ENCODE measurements around the gene CASTOR2. TPM values are rescaled to one million over a fixed set of nuclear protein-coding genes. Genes with fewer than 3 reads are reported as not detected.
A peak's percentile ranks its signal among the peaks of the same experiment; 100 is the strongest.
"Not testable (repeated sequence)": the region's sequence is repeated elsewhere in the genome, so short reads cannot be mapped to it uniquely, and the experiment has no call there.

CASTOR2 gene
- total RNA-seq, 1 experiment from 2014 or later = 5.1 TPM

- H3K4me1 Mint-ChIP-seq (ENCODE audit: low read depth, unreplicated experiment); CTCF ChIA-PET; intact Hi-C loops (cut with micrococcal nuclease; ENCODE audit: unreplicated experiment); H3K27me3 Mint-ChIP-seq (ENCODE audit: unreplicated experiment); H3K27ac Mint-ChIP-seq (ENCODE audit: unreplicated experiment); H3K4me3 Mint-ChIP-seq (ENCODE audit: low read depth, unreplicated experiment); H3K36me3 Mint-ChIP-seq (ENCODE audit: insufficient read depth, unreplicated experiment); DNase-seq; H3K9me3 Mint-ChIP-seq (ENCODE audit: low read depth, unreplicated experiment); BruUV-seq (replicated peaks): not testable (repeated sequence)
These were observed 10.7 kb upstream of the CASTOR2 start for GRCh38 chr7:74953774-74954173.

GRCh38 chr7:74958328-74958727 is 6.2 kb upstream of the CASTOR2 start:
- H3K27me3 Mint-ChIP-seq (ENCODE audit: unreplicated experiment); CTCF ChIA-PET; H3K27ac Mint-ChIP-seq (ENCODE audit: unreplicated experiment); H3K9me3 Mint-ChIP-seq (ENCODE audit: low read depth, unreplicated experiment); BruUV-seq (replicated peaks); DNase-seq; H3K4me1 Mint-ChIP-seq (ENCODE audit: low read depth, unreplicated experiment); H3K36me3 Mint-ChIP-seq (ENCODE audit: insufficient read depth, unreplicated experiment); intact Hi-C loops (cut with micrococcal nuclease; ENCODE audit: unreplicated experiment); H3K4me3 Mint-ChIP-seq (ENCODE audit: low read depth, unreplicated experiment): not testable (repeated sequence)

- H3K4me3 Mint-ChIP-seq (ENCODE audit: low read depth, unreplicated experiment) = peak overlapping the region; percentile 53
- not testable (repeated sequence) for H3K9me3 Mint-ChIP-seq (ENCODE audit: low read depth, unreplicated experiment)
These were observed 598 bp upstream of the CASTOR2 start for GRCh38 chr7:74963704-74964510.

GRCh38 chr7:74966208-74966854 is 1.8 kb downstream of the CASTOR2 start:
- H3K27ac Mint-ChIP-seq (ENCODE audit: unreplicated experiment); H3K4me3 Mint-ChIP-seq (ENCODE audit: low read depth, unreplicated experiment); H3K9me3 Mint-ChIP-seq (ENCODE audit: low read depth, unreplicated experiment); H3K36me3 Mint-ChIP-seq (ENCODE audit: insufficient read depth, unreplicated experiment); BruUV-seq (replicated peaks); H3K27me3 Mint-ChIP-seq (ENCODE audit: unreplicated experiment); CTCF ChIA-PET; intact Hi-C loops (cut with micrococcal nuclease; ENCODE audit: unreplicated experiment); H3K4me1 Mint-ChIP-seq (ENCODE audit: low read depth, unreplicated experiment); DNase-seq: not testable (repeated sequence)

More at GRCh38 chr7:74963704-74964510, 598 bp upstream of the CASTOR2 start:
- H3K27ac Mint-ChIP-seq (ENCODE audit: unreplicated experiment); BruUV-seq (replicated peaks); H3K36me3 Mint-ChIP-seq (ENCODE audit: insufficient read depth, unreplicated experiment); intact Hi-C loops (cut with micrococcal nuclease; ENCODE audit: unreplicated experiment); DNase-seq; H3K4me1 Mint-ChIP-seq (ENCODE audit: low read depth, unreplicated experiment); H3K27me3 Mint-ChIP-seq (ENCODE audit: unreplicated experiment); CTCF ChIA-PET: not testable (repeated sequence)

- H3K4me1 Mint-ChIP-seq (ENCODE audit: low read depth, unreplicated experiment); H3K4me3 Mint-ChIP-seq (ENCODE audit: low read depth, unreplicated experiment); H3K27me3 Mint-ChIP-seq (ENCODE audit: unreplicated experiment); H3K36me3 Mint-ChIP-seq (ENCODE audit: insufficient read depth, unreplicated experiment); intact Hi-C loops (cut with micrococcal nuclease; ENCODE audit: unreplicated experiment); DNase-seq; H3K9me3 Mint-ChIP-seq (ENCODE audit: low read depth, unreplicated experiment); CTCF ChIA-PET; BruUV-seq (replicated peaks); H3K27ac Mint-ChIP-seq (ENCODE audit: unreplicated experiment): not testable (repeated sequence)
These were observed 2.4 kb downstream of the CASTOR2 start for GRCh38 chr7:74966909-74967308.

GRCh38 chr7:74971431-74971830 is 6.9 kb downstream of the CASTOR2 start:
- BruUV-seq (replicated peaks); H3K27me3 Mint-ChIP-seq (ENCODE audit: unreplicated experiment); H3K4me3 Mint-ChIP-seq (ENCODE audit: low read depth, unreplicated experiment); H3K9me3 Mint-ChIP-seq (ENCODE audit: low read depth, unreplicated experiment); CTCF ChIA-PET; H3K27ac Mint-ChIP-seq (ENCODE audit: unreplicated experiment); H3K36me3 Mint-ChIP-seq (ENCODE audit: insufficient read depth, unreplicated experiment); H3K4me1 Mint-ChIP-seq (ENCODE audit: low read depth, unreplicated experiment); DNase-seq; intact Hi-C loops (cut with micrococcal nuclease; ENCODE audit: unreplicated experiment): not testable (repeated sequence)

- H3K27me3 Mint-ChIP-seq (ENCODE audit: unreplicated experiment); CTCF ChIA-PET; H3K9me3 Mint-ChIP-seq (ENCODE audit: low read depth, unreplicated experiment); H3K36me3 Mint-ChIP-seq (ENCODE audit: insufficient read depth, unreplicated experiment); intact Hi-C loops (cut with micrococcal nuclease; ENCODE audit: unreplicated experiment); H3K4me1 Mint-ChIP-seq (ENCODE audit: low read depth, unreplicated experiment); BruUV-seq (replicated peaks); H3K27ac Mint-ChIP-seq (ENCODE audit: unreplicated experiment); DNase-seq; H3K4me3 Mint-ChIP-seq (ENCODE audit: low read depth, unreplicated experiment): not testable (repeated sequence)
These were observed 7.9 kb downstream of the CASTOR2 start for GRCh38 chr7:74972377-74972776.

GRCh38 chr7:74975959-74976358 is 11.5 kb downstream of the CASTOR2 start:
- H3K4me3 Mint-ChIP-seq (ENCODE audit: low read depth, unreplicated experiment); H3K9me3 Mint-ChIP-seq (ENCODE audit: low read depth, unreplicated experiment); H3K27me3 Mint-ChIP-seq (ENCODE audit: unreplicated experiment); DNase-seq; BruUV-seq (replicated peaks); H3K36me3 Mint-ChIP-seq (ENCODE audit: insufficient read depth, unreplicated experiment); H3K27ac Mint-ChIP-seq (ENCODE audit: unreplicated experiment); intact Hi-C loops (cut with micrococcal nuclease; ENCODE audit: unreplicated experiment); H3K4me1 Mint-ChIP-seq (ENCODE audit: low read depth, unreplicated experiment); CTCF ChIA-PET: not testable (repeated sequence)

- BruUV-seq (replicated peaks); CTCF ChIA-PET: not testable (repeated sequence)
These were observed 13.0 kb downstream of the CASTOR2 start for GRCh38 chr7:74977523-74977922.

GRCh38 chr7:74988436-74988835 is 23.9 kb downstream of the CASTOR2 start:
- DNase-seq; intact Hi-C loops (cut with micrococcal nuclease; ENCODE audit: unreplicated experiment); CTCF ChIA-PET; BruUV-seq (replicated peaks); H3K36me3 Mint-ChIP-seq (ENCODE audit: insufficient read depth, unreplicated experiment); H3K27ac Mint-ChIP-seq (ENCODE audit: unreplicated experiment); H3K4me3 Mint-ChIP-seq (ENCODE audit: low read depth, unreplicated experiment); H3K4me1 Mint-ChIP-seq (ENCODE audit: low read depth, unreplicated experiment); H3K9me3 Mint-ChIP-seq (ENCODE audit: low read depth, unreplicated experiment): not testable (repeated sequence)
- H3K27me3 Mint-ChIP-seq (ENCODE audit: unreplicated experiment) = peaks cover 11% of the 10 kb centered on the region

More at GRCh38 chr7:74977523-74977922, 13.0 kb downstream of the CASTOR2 start:
- H3K4me3 Mint-ChIP-seq (ENCODE audit: low read depth, unreplicated experiment); H3K27ac Mint-ChIP-seq (ENCODE audit: unreplicated experiment); H3K27me3 Mint-ChIP-seq (ENCODE audit: unreplicated experiment); H3K4me1 Mint-ChIP-seq (ENCODE audit: low read depth, unreplicated experiment); H3K36me3 Mint-ChIP-seq (ENCODE audit: insufficient read depth, unreplicated experiment); H3K9me3 Mint-ChIP-seq (ENCODE audit: low read depth, unreplicated experiment); DNase-seq; intact Hi-C loops (cut with micrococcal nuclease; ENCODE audit: unreplicated experiment): not testable (repeated sequence)

All from Calu3 (cell line).